ENCODE measurements around the gene MECR.

GRCh38 chr1:29271724-29272123 is 41.0 kb upstream of the MECR start:
- TF ChIP-seq POLR2AphosphoS5 (IDR thresholded peaks at IDR 0.05; ENCODE audit: borderline replicate concordance, low read depth, low read length) (no peak), EZH2 (IDR thresholded peaks at IDR 0.05) (no peak), FOXP2 (optimal IDR thresholded peaks at IDR 0.05; ENCODE audit: control extremely low read depth, extremely low read length, insufficient read depth) (no peak)

Data from SK-N-MC (cell line).